Chondrocyte (in vitro differentiated cells): ENCODE data around the gene MYL5. TPM values are rescaled to one million over a fixed set of nuclear protein-coding genes. Genes with fewer than 3 reads are reported as not detected.

Experiments used
- DNase-seq: peaks from one replicate; pipeline ENCODE4 v3.0.0; 2021; ENCODE audit warnings: mixed read lengths, low spot score
- H3K27ac Mint-ChIP-seq: one replicate; pipeline ENCODE4 v1.8.0; 2021; ENCODE audit warnings: mild to moderate bottlenecking, moderate library complexity, mixed read lengths; ENCODE audit not compliant: unreplicated experiment
- H3K27me3 Mint-ChIP-seq: 2 replicates; pipeline ENCODE4 v1.8.0; 2021; ENCODE audit warnings: low read depth, mixed read lengths
- H3K36me3 Mint-ChIP-seq: 2 replicates; pipeline ENCODE4 v1.8.0; 2021; ENCODE audit warnings: low read depth, mixed read lengths
- H3K4me1 Mint-ChIP-seq: 2 replicates; pipeline ENCODE4 v1.8.0; 2021; ENCODE audit warnings: low read depth, mild to moderate bottlenecking, mixed read lengths
- H3K4me3 Mint-ChIP-seq: one replicate; pipeline ENCODE4 v1.8.0; 2021; ENCODE audit warnings: mild to moderate bottlenecking, moderate library complexity, mixed read lengths; ENCODE audit not compliant: unreplicated experiment
- H3K9me3 Mint-ChIP-seq: 2 replicates; pipeline ENCODE4 v1.8.0; 2021; ENCODE audit warnings: low read depth, mixed read lengths
- CTCF ChIP-seq: fragments of 200-600 bp; sonication (generic); IDR thresholded peaks from 2 replicates; pipeline ENCODE4 v1.5.0; 2021; ENCODE audit warnings: antibody characterized with exemption, mild to moderate bottlenecking, moderate library complexity
- long read RNA-seq: library from polyadenylated mRNA; stranded (forward); transcript quantifications from one replicate; pipeline ENCODE4 v2.0.0, GENCODE V29; 2021
- total RNA-seq: library from RNA; stranded (reverse); gene quantifications from 3 replicates; pipeline ENCODE4 v1.2.1, GENCODE V29; 2021

MYL5 gene, protein sequence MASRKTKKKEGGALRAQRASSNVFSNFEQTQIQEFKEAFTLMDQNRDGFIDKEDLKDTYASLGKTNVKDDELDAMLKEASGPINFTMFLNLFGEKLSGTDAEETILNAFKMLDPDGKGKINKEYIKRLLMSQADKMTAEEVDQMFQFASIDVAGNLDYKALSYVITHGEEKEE
- 22.8 to 26.5 TPM (median 25.6 TPM) in 3 replicates for total RNA-seq
- long read RNA-seq, partial matches to known transcripts = 4 of 15 reads
- long read RNA-seq, other reads (novel, unspliced or antisense) = 11 of 15 reads

GRCh38 chr4:674172-675035, at the start of gene MYL5, which contains the start of gene ATP5ME:
TSS of gene MYL5 (plus strand) at chr4:674542. CDS start at chr4:678027, 3,485 bp downstream.
TSS of gene ATP5ME (minus strand) at chr4:674276. CDS start at chr4:674247, 29 bp downstream.
- Mint-ChIP-seq H3K36me3 (peaks cover 12% of the 10 kb centered on the region), H3K9me3 (no peaks in the 10 kb centered on the region), H3K27ac (peak within 1 kb of the TSS; percentile 79), H3K4me3 (peak within 1 kb of the TSS; percentile 85), H3K4me1 (peaks cover 7% of the 10 kb centered on the region), H3K27me3 (no peaks in the 10 kb centered on the region)
- TF ChIP-seq CTCF = peak; percentile 92
- no peak for DNase-seq

GRCh38 chr4:624705-625590, 49.4 kb upstream of the MYL5 start, which contains the start of gene PDE6B:
TSS of gene PDE6B (plus strand) at chr4:625573. CDS start at chr4:625627, 54 bp downstream.
- DNase-seq = peak; percentile 68
- Mint-ChIP-seq H3K27me3 (peaks cover 12% of the 10 kb centered on the region), H3K9me3 (no peaks in the 10 kb centered on the region), H3K4me3 (no peak within 1 kb of the TSS), H3K36me3 (no peaks in the 10 kb centered on the region), H3K4me1 (no peaks in the 10 kb centered on the region), H3K27ac (no peak within 1 kb of the TSS)
- TF ChIP-seq CTCF = no peak

DNA sequence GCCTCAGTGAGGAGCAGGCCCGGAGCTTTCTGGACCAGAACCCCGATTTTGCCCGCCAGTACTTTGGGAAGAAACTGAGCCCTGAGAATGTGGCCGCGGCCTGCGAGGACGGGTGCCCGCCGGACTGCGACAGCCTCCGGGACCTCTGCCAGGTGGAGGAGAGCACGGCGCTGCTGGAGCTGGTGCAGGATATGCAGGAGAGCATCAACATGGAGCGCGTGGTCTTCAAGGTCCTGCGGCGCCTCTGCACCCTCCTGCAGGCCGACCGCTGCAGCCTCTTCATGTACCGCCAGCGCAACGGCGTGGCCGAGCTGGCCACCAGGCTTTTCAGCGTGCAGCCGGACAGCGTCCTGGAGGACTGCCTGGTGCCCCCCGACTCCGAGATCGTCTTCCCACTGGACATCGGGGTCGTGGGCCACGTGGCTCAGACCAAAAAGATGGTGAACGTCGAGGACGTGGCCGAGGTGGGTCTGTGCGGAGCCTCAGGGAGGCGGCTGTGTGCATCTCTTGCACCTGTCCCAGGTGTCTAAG, 48.6 kb upstream of the MYL5 start:
- Mint-ChIP-seq H3K27me3 (peaks cover 15% of the 10 kb centered on the region), H3K4me3 (no peak overlapping the region), H3K27ac (no peak overlapping the region), H3K36me3 (no peaks in the 10 kb centered on the region), H3K4me1 (no peaks in the 10 kb centered on the region), H3K9me3 (no peaks in the 10 kb centered on the region)
- no peak for TF ChIP-seq CTCF
- peak; percentile 84 for DNase-seq

GRCh38 chr4:626201-627091, 47.9 kb upstream of the MYL5 start:
- DNase-seq = peak; percentile 77
- Mint-ChIP-seq H3K36me3 (no peaks in the 10 kb centered on the region), H3K4me3 (no peak overlapping the region), H3K27me3 (peaks cover 17% of the 10 kb centered on the region), H3K9me3 (no peaks in the 10 kb centered on the region), H3K27ac (no peak overlapping the region), H3K4me1 (no peaks in the 10 kb centered on the region)
- TF ChIP-seq CTCF = no peak
